ENCODE data around the gene AKT1. TPM values are rescaled to one million over a fixed set of nuclear protein-coding genes. Genes with fewer than 3 reads are reported as not detected.

The AKT1 gene
- total and polyA plus RNA-seq, 7 experiments from 2014 or later, result 6.8 to 131 (median 71.0) TPM

- Mint-ChIP-seq H3K9me3 (no peaks in the 10 kb centered on the region), H3K27me3 (no peaks in the 10 kb centered on the region), H3K4me3 (no peak overlapping the region), H3K4me1 (peaks cover 0 to under 1% (median 0%) of the 10 kb centered on the region in 7 donors), H3K36me3 (peaks cover 0 to 13% (median 0%) of the 10 kb centered on the region in 5 donors), H3K27ac (no peak overlapping the region)
- H3K4me1 ChIP-seq (ENCODE audit: control insufficient read depth in 2 of 2, insufficient read depth in 2 of 2, low read length in 2 of 2), result peaks cover 0 to 6% of the 10 kb centered on the region in 2 donors
- no peaks in the 10 kb centered on the region for H3K36me3 ChIP-seq (ENCODE audit: control insufficient read depth in 2 of 3, insufficient read depth in 3 of 3, low read length in 3 of 3)
- CTCF ChIA-PET, result no interaction called here
- no peaks in the 10 kb centered on the region for H3K27me3 ChIP-seq (ENCODE audit: control insufficient read depth in 2 of 2, insufficient read depth in 2 of 2, low read length in 2 of 2)
- DNase-seq (no peak), ATAC-seq (no peak)
- POLR2A ChIA-PET, result interaction anchor here (0.6 kb wide), 1 partner anchor 846 kb away, joined by 3 read pairs; no protein-coding TSS in a partner anchor
- H3K27ac ChIP-seq (ENCODE audit: low read depth, low read length), result no peak overlapping the region
- intact Hi-C loops (cut with micrococcal nuclease), result no loop called here
- H3K9me3 ChIP-seq (ENCODE audit: control insufficient read depth in 2 of 3, low read length in 3 of 3), result no peaks in the 10 kb centered on the region
- H3K4me3 ChIP-seq (ENCODE audit: low read length), result no peak overlapping the region
Measured at GRCh38 chr14:104745431-104745830, 50.1 kb downstream of the AKT1 start.

GRCh38 chr14:104744484-104744883 is 51.1 kb downstream of the AKT1 start:
- H3K9me3 Mint-ChIP-seq, result no peaks in the 10 kb centered on the region
- Histone ChIP-seq H3K9me3 (ENCODE audit: control insufficient read depth in 2 of 3, low read length in 3 of 3) (no peaks in the 10 kb centered on the region), H3K27me3 (ENCODE audit: control insufficient read depth in 2 of 2, insufficient read depth in 2 of 2, low read length in 2 of 2) (no peaks in the 10 kb centered on the region), H3K4me3 (ENCODE audit: low read length) (no peak overlapping the region), H3K36me3 (ENCODE audit: control insufficient read depth in 2 of 3, insufficient read depth in 3 of 3, low read length in 3 of 3) (no peaks in the 10 kb centered on the region), H3K27ac (ENCODE audit: low read depth, low read length) (no peak overlapping the region), H3K4me1 (ENCODE audit: control insufficient read depth in 2 of 2, insufficient read depth in 2 of 2, low read length in 2 of 2) (peaks cover 0 to 6% of the 10 kb centered on the region in 2 donors)
- H3K27ac Mint-ChIP-seq, result no peak overlapping the region
- H3K36me3 Mint-ChIP-seq, result peaks cover 0 to 18% (median 0%) of the 10 kb centered on the region in 5 donors
- DNase-seq, result no peak
- H3K4me1 Mint-ChIP-seq, result peaks cover 0 to 4% (median 0%) of the 10 kb centered on the region in 7 donors
- ATAC-seq, result no peak
- intact Hi-C loops (cut with micrococcal nuclease), result no loop called here
- H3K27me3 Mint-ChIP-seq, result no peaks in the 10 kb centered on the region
- ChIA-PET POLR2A (no interaction called here), CTCF (no interaction called here)
- H3K4me3 Mint-ChIP-seq, result no peak overlapping the region

- Mint-ChIP-seq H3K27ac (no peak overlapping the region), H3K4me1 (peaks cover 0 to 4% (median 0%) of the 10 kb centered on the region in 7 donors), H3K4me3 (no peak overlapping the region), H3K9me3 (no peaks in the 10 kb centered on the region), H3K27me3 (no peaks in the 10 kb centered on the region), H3K36me3 (peaks cover 0 to 18% (median 0%) of the 10 kb centered on the region in 5 donors)
- DNase-seq (no peak), ATAC-seq (no peak)
- Histone ChIP-seq H3K4me3 (ENCODE audit: low read length) (no peak overlapping the region), H3K9me3 (ENCODE audit: control insufficient read depth in 2 of 3, low read length in 3 of 3) (no peaks in the 10 kb centered on the region), H3K27me3 (ENCODE audit: control insufficient read depth in 2 of 2, insufficient read depth in 2 of 2, low read length in 2 of 2) (no peaks in the 10 kb centered on the region), H3K36me3 (ENCODE audit: control insufficient read depth in 2 of 3, insufficient read depth in 3 of 3, low read length in 3 of 3) (no peaks in the 10 kb centered on the region), H3K4me1 (ENCODE audit: control insufficient read depth in 2 of 2, insufficient read depth in 2 of 2, low read length in 2 of 2) (peaks cover 0 to 6% of the 10 kb centered on the region in 2 donors), H3K27ac (ENCODE audit: low read depth, low read length) (no peak overlapping the region)
- intact Hi-C loops (cut with micrococcal nuclease), result no loop called here
- ChIA-PET POLR2A (no interaction called here), CTCF (no interaction called here)
Measured at GRCh38 chr14:104743461-104744380, 51.8 kb downstream of the AKT1 start.

GRCh38 chr14:104742586-104743455 is 52.7 kb downstream of the AKT1 start:
- Histone ChIP-seq H3K4me3 (ENCODE audit: low read length) (no peak overlapping the region), H3K27me3 (ENCODE audit: control insufficient read depth in 2 of 2, insufficient read depth in 2 of 2, low read length in 2 of 2) (no peaks in the 10 kb centered on the region), H3K9me3 (ENCODE audit: control insufficient read depth in 2 of 3, low read length in 3 of 3) (no peaks in the 10 kb centered on the region), H3K27ac (ENCODE audit: low read depth, low read length) (no peak overlapping the region), H3K4me1 (ENCODE audit: control insufficient read depth in 2 of 2, insufficient read depth in 2 of 2, low read length in 2 of 2) (peaks cover 0 to 6% of the 10 kb centered on the region in 2 donors), H3K36me3 (ENCODE audit: control insufficient read depth in 2 of 3, insufficient read depth in 3 of 3, low read length in 3 of 3) (no peaks in the 10 kb centered on the region)
- H3K4me1 Mint-ChIP-seq, result peaks cover 0 to 4% (median 0%) of the 10 kb centered on the region in 7 donors
- intact Hi-C loops (cut with micrococcal nuclease), result no loop called here
- DNase-seq (no peak), ATAC-seq (no peak)
- ChIA-PET CTCF (no interaction called here), POLR2A (no interaction called here)
- H3K9me3 Mint-ChIP-seq, result no peaks in the 10 kb centered on the region
- peaks cover 0 to 18% (median 0%) of the 10 kb centered on the region in 5 donors for H3K36me3 Mint-ChIP-seq
- no peak overlapping the region for H3K4me3 Mint-ChIP-seq
- H3K27me3 Mint-ChIP-seq, result no peaks in the 10 kb centered on the region
- no peak overlapping the region for H3K27ac Mint-ChIP-seq

- H3K27ac Mint-ChIP-seq, result no peak overlapping the region
- H3K27me3 Mint-ChIP-seq, result no peaks in the 10 kb centered on the region
- Histone ChIP-seq H3K4me1 (ENCODE audit: control insufficient read depth in 2 of 2, insufficient read depth in 2 of 2, low read length in 2 of 2) (peaks cover 0 to 6% of the 10 kb centered on the region in 2 donors), H3K36me3 (ENCODE audit: control insufficient read depth in 2 of 3, insufficient read depth in 3 of 3, low read length in 3 of 3) (no peaks in the 10 kb centered on the region), H3K9me3 (ENCODE audit: control insufficient read depth in 2 of 3, low read length in 3 of 3) (no peaks in the 10 kb centered on the region), H3K27me3 (ENCODE audit: control insufficient read depth in 2 of 2, insufficient read depth in 2 of 2, low read length in 2 of 2) (no peaks in the 10 kb centered on the region), H3K27ac (ENCODE audit: low read depth, low read length) (no peak overlapping the region), H3K4me3 (ENCODE audit: low read length) (no peak overlapping the region)
- DNase-seq, result no peak
- POLR2A ChIA-PET, result no interaction called here
- H3K4me1 Mint-ChIP-seq, result peaks cover 0 to 4% (median 0%) of the 10 kb centered on the region in 7 donors
- H3K4me3 Mint-ChIP-seq, result no peak overlapping the region
- intact Hi-C loops (cut with micrococcal nuclease), result no loop called here
- H3K9me3 Mint-ChIP-seq, result no peaks in the 10 kb centered on the region
- no peak for ATAC-seq
- CTCF ChIA-PET, result no interaction called here
- H3K36me3 Mint-ChIP-seq, result peaks cover 0 to 18% (median 0%) of the 10 kb centered on the region in 5 donors
Measured at GRCh38 chr14:104741803-104742251, 53.7 kb downstream of the AKT1 start.

- no peak overlapping the region for H3K27ac Mint-ChIP-seq
- no peak overlapping the region for H3K27ac ChIP-seq (ENCODE audit: low read depth, low read length)
- ATAC-seq (no peak), DNase-seq (no peak)
- H3K36me3 ChIP-seq (ENCODE audit: control insufficient read depth in 2 of 3, insufficient read depth in 3 of 3, low read length in 3 of 3), result no peaks in the 10 kb centered on the region
- peaks cover 0 to 18% (median 0%) of the 10 kb centered on the region in 5 donors for H3K36me3 Mint-ChIP-seq
- peaks cover 0 to 6% of the 10 kb centered on the region in 2 donors for H3K4me1 ChIP-seq (ENCODE audit: control insufficient read depth in 2 of 2, insufficient read depth in 2 of 2, low read length in 2 of 2)
- H3K4me3 ChIP-seq (ENCODE audit: low read length), result no peak overlapping the region
- H3K27me3 ChIP-seq (ENCODE audit: control insufficient read depth in 2 of 2, insufficient read depth in 2 of 2, low read length in 2 of 2), result no peaks in the 10 kb centered on the region
- H3K9me3 Mint-ChIP-seq, result no peaks in the 10 kb centered on the region
- intact Hi-C loops (cut with micrococcal nuclease), result no loop called here
- POLR2A ChIA-PET, result no interaction called here
- H3K9me3 ChIP-seq (ENCODE audit: control insufficient read depth in 2 of 3, low read length in 3 of 3), result no peaks in the 10 kb centered on the region
- CTCF ChIA-PET, result no interaction called here
- H3K27me3 Mint-ChIP-seq, result no peaks in the 10 kb centered on the region
- H3K4me3 Mint-ChIP-seq, result no peak overlapping the region
- H3K4me1 Mint-ChIP-seq, result peaks cover 0 to 4% (median 0%) of the 10 kb centered on the region in 7 donors
Measured at GRCh38 chr14:104741108-104741802, 54.3 kb downstream of the AKT1 start.

All from naive thymus-derived CD4-positive, alpha-beta T cell (primary cell).